Measurements from ENCODE around the gene RGS7. TPM values are rescaled to one million over a fixed set of nuclear protein-coding genes. Genes with fewer than 3 reads are reported as not detected.
"Not testable (repeated sequence)": the region's sequence is repeated elsewhere in the genome, so short reads cannot be mapped to it uniquely, and the experiment has no call there.

RGS7 gene
- total RNA-seq, 4 donors from 2014 or later: 0.27 TPM; not detected in 3

DNA sequence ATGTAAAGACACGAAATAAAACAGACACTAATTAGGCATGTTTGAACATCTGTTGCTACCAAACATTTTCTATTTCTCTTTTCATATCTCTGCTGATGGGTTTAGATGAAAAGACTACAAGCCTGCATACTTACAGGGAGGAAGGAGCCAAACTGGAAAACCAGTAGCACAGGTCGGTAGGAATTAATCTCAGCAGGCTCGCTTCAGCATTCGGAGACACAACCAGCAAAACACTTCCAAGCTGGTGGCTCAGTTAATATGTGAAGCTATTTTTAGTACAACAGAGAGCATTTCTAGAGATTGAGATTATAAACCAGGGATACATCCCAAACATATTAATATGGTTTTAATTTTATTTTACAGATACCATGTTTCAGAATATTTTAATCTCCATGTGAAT is 444.2 kb downstream of the RGS7 start:
- Histone ChIP-seq H3K4me1 (no peaks in the 10 kb centered on the region), H3K27me3 (no peaks in the 10 kb centered on the region), H3K9me3 (no peaks in the 10 kb centered on the region), H3K27ac (no peak overlapping the region), H3K36me3 (no peaks in the 10 kb centered on the region), H3K4me3 (no peak overlapping the region)
- no peak for ATAC-seq
- WGBS, 2 donors (ENCODE audit: low coverage in 1 of 2): 51 to 62% methylated on average over 4 of the region's 4 CpGs
- TF ChIP-seq EP300 (IDR thresholded peaks at IDR 0.05) (no peak), POLR2AphosphoS5 (IDR thresholded peaks at IDR 0.05) (no peak), POLR2A (IDR thresholded peaks at IDR 0.05) (no peak)
- TF ChIP-seq, protein P1, sequence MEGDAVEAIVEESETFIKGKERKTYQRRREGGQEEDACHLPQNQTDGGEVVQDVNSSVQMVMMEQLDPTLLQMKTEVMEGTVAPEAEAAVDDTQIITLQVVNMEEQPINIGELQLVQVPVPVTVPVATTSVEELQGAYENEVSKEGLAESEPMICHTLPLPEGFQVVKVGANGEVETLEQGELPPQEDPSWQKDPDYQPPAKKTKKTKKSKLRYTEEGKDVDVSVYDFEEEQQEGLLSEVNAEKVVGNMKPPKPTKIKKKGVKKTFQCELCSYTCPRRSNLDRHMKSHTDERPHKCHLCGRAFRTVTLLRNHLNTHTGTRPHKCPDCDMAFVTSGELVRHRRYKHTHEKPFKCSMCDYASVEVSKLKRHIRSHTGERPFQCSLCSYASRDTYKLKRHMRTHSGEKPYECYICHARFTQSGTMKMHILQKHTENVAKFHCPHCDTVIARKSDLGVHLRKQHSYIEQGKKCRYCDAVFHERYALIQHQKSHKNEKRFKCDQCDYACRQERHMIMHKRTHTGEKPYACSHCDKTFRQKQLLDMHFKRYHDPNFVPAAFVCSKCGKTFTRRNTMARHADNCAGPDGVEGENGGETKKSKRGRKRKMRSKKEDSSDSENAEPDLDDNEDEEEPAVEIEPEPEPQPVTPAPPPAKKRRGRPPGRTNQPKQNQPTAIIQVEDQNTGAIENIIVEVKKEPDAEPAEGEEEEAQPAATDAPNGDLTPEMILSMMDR (IDR thresholded peaks at IDR 0.05): no peak

DNA sequence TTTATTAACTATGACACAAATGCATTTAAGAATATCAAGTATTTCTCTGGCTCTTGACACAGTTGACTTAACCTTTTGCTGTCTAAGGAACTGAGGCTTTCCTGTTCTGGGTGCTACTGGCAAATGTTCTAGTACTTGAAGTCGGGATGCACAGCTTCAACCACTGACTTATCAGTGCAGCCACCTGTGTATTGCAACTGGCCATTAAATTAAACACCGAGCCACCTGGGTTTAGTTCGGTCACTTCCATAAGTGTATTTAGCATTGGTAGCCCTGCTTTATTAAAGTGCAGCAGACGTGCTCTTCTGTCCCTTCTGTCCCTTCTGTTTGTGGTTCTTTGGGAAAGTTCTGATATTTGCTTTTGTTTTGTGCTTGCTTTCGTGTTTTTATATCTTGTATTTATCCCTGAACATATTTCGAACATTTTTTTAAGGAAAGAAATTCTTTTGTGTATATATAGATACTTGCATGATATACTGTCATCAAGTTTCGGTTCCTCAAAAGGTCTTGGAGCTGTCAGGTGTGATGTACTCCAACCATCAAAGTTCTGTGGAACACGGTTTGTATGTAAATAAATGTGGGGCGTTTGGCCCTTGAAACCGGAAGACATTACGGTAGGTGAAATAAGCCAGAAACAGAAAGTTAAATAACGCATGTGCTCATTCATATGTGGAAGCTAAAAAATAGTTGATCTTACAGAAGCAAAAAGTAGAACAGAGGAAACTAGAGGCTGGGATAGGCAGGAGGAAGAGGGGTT is 447.1 kb downstream of the RGS7 start:
- TF ChIP-seq EP300 (IDR thresholded peaks at IDR 0.05): no peak
- TF ChIP-seq, protein P1 (IDR thresholded peaks at IDR 0.05): no peak
- no peak for TF ChIP-seq POLR2A (IDR thresholded peaks at IDR 0.05)
- no peak for TF ChIP-seq POLR2AphosphoS5 (IDR thresholded peaks at IDR 0.05)
- H3K36me3 ChIP-seq: no peaks in the 10 kb centered on the region
- no peak overlapping the region for H3K4me3 ChIP-seq
- no peaks in the 10 kb centered on the region for H3K27me3 ChIP-seq
- no peaks in the 10 kb centered on the region for H3K9me3 ChIP-seq
- H3K27ac ChIP-seq: no peak overlapping the region
- no peaks in the 10 kb centered on the region for H3K4me1 ChIP-seq
- WGBS, 2 donors (ENCODE audit: low coverage in 1 of 2): 56 to 63% methylated on average over 8 to 11 of the region's 12 CpGs
- ATAC-seq: no peak

DNA sequence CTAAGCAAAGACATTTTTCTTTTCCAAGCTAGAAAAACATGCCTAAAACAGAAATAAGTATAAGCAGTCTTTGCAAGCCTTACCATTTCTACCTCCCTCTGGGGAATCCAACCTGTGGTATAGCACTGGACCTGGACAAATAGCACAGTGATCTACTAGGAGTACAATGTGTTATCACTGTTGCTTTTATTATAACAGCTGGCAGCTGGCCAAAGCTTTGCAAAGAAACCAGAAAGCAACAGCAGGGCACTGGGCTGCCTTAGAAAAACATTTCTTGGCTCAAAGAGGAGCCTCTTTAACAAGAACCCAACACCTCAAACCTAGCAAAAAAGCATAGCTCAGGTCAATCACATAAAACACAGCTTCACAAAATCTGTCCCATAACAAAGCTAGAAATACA is 450.5 kb downstream of the RGS7 start:
- no peak for ATAC-seq
- no peaks in the 10 kb centered on the region for H3K9me3 ChIP-seq
- H3K27me3 ChIP-seq: no peaks in the 10 kb centered on the region
- no peaks in the 10 kb centered on the region for H3K36me3 ChIP-seq
- H3K27ac ChIP-seq: no peak overlapping the region
- no peaks in the 10 kb centered on the region for H3K4me1 ChIP-seq
- H3K4me3 ChIP-seq: no peak overlapping the region
- TF ChIP-seq, protein P1 (IDR thresholded peaks at IDR 0.05): no peak

DNA sequence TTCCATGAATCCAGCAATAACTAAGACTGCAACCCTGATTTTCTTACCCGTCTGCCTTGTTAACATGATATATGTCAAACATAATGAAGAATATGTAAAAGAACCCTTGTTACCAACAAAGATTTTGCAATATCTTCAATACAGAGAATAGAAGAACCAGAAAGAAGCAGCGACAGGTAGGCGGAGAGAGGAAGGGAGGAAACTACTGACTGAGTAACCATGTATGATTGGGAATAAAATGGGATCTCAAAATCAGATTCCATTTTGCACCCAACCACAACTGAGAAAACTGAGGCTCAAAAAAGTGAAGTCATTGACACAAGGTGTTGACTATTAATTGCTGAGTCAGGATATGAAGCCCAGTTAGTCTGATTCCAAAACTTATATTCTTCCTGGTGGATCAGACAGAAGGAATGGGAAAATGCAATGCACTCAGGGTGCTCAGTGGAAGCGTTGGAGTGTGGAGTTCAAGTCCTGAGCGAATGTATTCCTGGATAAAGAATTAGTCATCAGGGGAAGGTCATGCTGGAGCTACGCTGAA is 451.7 kb downstream of the RGS7 start:
- Histone ChIP-seq H3K4me3 (no peak overlapping the region), H3K36me3 (no peaks in the 10 kb centered on the region), H3K27ac (no peak overlapping the region), H3K9me3 (peaks cover 0 to 9% (median 0%) of the 10 kb centered on the region in 3 donors), H3K4me1 (no peaks in the 10 kb centered on the region), H3K27me3 (no peaks in the 10 kb centered on the region)
- ATAC-seq: no peak
- TF ChIP-seq, protein P1 (IDR thresholded peaks at IDR 0.05): no peak
- 89% methylated on average over 6 of the region's 6 CpGs for WGBS, 2 donors (ENCODE audit: low coverage in 1 of 2)

DNA sequence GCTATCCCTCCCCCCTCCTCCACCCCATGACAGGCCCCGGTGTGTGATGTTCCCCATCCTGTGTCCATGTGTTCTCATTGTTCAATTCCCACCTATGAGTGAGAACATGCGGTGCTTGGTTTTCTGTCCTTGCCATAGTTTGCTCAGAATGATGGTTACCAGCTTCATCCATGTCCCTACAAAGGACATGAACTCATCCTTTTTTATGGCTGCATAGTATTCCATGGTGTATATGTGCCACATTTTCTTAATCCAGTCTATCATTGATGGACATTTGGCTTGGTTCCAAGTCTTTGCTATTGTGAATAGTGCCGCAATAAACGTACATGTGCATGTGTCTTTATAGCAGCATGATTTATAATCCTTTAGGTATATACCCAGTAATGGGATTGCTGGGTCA is 461.6 kb downstream of the RGS7 start:
- not testable (repeated sequence) for H3K27me3 ChIP-seq, H3K4me3 ChIP-seq, H3K4me1 ChIP-seq, H3K27ac ChIP-seq, ATAC-seq, H3K36me3 ChIP-seq, H3K9me3 ChIP-seq
- WGBS, 2 donors (ENCODE audit: low coverage in 1 of 2): 43 to 100% methylated on average over 1 of the region's 4 CpGs

All from gastroesophageal sphincter (tissue), 4 donors.